NOMO-1 treated with dmso at 0.1 percent for 144 hours (cell line): ENCODE measurements around the gene ZKSCAN1.
"Not testable (repeated sequence)": the region's sequence is repeated elsewhere in the genome, so short reads cannot be mapped to it uniquely, and the experiment has no call there.

Source experiments
- DNase-seq: peaks from one replicate; lab custom pipeline; 2025; ENCODE audit not compliant: unreplicated experiment; lab: John Stamatoyannopoulos, UW

ZKSCAN1 gene

GRCh38 chr7:100000239-100000638, 15.2 kb upstream of the ZKSCAN1 start:
- no peak for DNase-seq

DNA sequence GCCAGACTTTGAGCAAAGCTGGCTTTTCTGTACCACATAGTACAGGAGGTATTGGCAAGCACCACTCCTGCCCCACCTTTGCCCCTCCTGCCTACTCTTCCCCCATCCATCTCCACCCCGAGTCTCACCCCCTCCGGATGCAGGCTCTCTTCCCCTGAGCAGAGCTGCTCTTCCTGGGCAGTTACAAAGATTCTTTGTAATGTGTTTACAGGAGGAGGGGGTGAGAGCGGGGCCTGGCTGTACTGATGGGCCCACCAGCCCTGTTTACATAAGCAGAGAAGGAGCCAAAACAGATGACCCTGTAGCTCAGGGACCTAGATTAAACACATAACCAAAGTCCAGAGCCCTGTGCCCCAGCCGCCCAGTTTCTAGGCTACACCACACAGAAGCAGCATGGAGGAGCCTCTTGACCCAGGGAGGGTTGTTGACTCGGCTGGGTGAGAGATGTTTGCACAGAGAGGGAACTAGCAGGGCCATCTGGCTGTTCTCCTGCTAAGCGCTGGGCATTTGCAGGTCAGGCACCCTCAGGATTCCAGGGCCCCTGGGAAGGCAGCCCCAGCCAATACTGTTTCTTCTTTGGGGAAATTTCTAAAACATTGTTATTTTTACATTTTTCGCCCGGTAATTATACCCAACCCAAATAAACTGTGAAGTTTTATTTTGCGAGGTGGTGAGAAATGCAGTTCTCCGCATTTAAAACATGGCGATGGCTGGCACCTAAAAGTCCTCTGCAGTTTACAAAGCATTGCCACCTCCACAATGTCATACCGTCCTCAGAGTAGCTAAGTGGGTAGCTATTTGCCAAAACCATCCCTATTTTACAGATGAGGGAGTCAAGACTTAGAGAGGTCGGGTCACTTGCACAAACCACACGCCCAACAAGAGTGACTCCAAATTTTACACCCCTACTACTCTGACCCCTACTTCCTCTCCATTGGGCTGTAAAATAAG, 11.4 kb upstream of the ZKSCAN1 start:
- DNase-seq, result no peak

DNA sequence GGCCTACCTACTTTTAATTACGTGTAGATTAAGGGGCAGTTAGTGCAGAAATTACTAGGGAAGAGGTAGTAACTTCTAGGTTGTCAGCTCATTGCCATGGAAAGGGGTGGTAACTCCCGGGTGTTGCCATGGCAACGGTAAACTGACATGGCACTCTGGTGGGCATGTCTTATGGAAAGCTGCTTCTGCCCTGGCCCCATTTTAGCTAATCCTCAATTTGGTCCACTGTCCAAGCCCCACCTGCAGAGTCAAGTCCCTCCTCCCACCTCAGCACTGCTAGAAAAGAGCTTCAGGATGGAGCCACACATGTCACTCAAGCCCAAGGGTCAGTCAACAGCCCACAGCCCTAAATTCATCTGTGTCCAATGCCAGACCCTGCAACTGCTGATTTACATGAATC, 7.5 kb upstream of the ZKSCAN1 start:
- no peak for DNase-seq

- DNase-seq, result no peak
Measured at GRCh38 chr7:100008525-100008924, 6.9 kb upstream of the ZKSCAN1 start.

GRCh38 chr7:100009952-100010351, 5.4 kb upstream of the ZKSCAN1 start:
- not testable (repeated sequence) for DNase-seq

GRCh38 chr7:100010901-100011300, 4.5 kb upstream of the ZKSCAN1 start:
- no peak for DNase-seq

GRCh38 chr7:100011516-100011915, 3.9 kb upstream of the ZKSCAN1 start:
- DNase-seq, result no peak

DNA sequence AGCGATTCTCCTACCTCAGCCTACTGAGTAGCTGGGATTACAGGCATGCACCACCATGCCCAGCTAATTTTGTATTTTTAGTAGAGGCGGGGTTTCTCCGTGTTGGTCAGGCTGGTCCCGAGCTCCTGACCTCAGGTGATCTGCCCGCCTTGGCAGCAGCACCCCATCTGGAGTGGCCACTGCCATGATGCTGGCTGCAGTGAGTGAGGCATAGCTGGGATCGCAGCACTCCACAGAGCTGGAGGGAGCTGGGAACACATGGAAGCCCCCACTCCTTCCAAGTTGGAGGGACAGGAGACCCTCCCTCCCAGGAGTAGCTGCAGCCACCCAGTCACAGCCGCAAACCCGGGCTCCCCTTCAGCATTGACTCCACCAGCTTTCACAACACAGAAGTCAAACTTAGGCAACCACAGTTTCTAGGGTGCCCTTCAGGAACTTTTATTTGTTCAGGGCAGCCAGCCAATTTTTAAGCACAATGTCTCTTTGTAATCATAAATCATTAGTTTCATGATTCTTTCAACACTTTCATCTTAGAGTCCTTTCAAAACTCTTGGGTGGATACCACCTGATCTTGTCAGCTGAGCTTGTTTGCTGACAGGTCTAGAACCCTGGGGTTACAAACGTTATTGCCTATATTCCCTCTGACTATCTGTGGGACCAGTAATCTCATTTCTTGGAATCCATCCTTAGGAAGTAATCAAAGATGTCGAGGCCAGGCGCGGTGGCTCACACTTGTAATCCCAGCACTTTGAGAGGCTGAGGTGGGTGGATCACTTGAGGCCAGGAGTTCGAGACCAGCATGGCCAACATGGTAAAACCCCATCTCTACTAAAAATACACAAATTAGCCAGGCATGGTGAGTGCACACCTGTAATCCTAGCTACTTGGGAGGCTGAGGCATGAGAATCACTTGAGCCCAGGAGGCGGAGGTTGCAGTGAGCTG, 2.7 kb upstream of the ZKSCAN1 start:
- DNase-seq, result peak; percentile 69

DNA sequence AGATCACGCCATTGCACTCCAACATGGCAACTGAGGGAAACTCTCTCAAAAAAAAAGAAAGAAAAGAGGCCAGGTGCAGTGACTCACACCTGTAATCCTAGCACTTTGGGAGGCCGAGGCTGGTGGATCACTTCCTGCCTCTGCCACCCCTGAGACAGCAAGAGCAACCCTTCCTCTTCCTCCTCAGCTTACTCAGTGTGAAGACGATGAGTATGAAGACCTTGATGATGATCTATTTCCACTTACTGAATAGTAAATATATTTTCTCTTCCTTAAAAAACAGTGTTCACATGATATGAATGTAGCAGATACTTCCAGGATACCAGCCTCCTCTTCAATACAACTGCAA, 2.1 kb upstream of the ZKSCAN1 start:
- no peak for DNase-seq

- DNase-seq, result no peak
Measured at GRCh38 chr7:100016215-100016901, 962 bp downstream of the ZKSCAN1 start.

- DNase-seq, result no peak
Measured at GRCh38 chr7:100017300-100017699, 1.9 kb downstream of the ZKSCAN1 start.

- no peak for DNase-seq
Measured at GRCh38 chr7:100017875-100018274, 2.5 kb downstream of the ZKSCAN1 start.

DNA sequence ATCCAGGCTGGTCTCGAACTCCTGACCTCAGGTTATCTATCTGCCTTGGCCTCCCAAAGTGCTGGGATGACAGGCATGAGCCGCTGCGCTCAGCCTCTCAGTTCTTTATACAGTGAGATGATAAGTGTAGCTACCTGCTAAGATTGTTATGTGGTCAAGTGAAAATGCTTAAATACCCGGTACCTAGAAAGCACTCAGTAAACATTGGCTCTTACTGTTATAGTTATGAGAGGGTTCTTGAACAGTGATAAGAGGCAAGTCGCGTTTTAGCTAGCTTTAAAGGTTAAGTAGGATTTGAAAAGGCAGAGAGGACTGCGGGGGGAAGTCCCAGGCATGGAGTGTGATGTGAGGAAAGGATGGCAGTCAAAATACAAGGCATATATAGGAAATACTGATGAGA, 4.5 kb downstream of the ZKSCAN1 start:
- DNase-seq, result no peak

- DNase-seq, result peak; percentile 46
Measured at GRCh38 chr7:100021297-100021696, 5.9 kb downstream of the ZKSCAN1 start.

DNA sequence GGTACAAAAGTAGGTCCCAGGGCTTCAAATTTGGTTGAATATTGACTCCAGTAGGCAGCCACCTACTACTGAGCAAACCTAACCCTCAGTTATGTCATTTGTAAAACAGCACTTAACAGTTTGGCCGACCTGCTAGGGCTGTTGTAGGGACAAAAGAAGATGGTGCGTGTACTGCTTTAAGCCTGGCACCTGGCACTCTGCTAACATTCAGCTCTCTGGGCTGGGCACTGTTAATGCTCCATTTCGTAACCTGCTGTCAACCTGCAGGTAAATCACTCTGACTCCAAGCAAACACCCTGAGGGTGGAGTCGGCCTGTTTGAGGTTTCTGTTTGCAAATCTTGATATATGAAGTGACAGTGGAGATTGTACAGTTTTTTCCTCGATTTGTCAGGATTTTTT, 7.2 kb downstream of the ZKSCAN1 start:
- peak; percentile 25 for DNase-seq

DNA sequence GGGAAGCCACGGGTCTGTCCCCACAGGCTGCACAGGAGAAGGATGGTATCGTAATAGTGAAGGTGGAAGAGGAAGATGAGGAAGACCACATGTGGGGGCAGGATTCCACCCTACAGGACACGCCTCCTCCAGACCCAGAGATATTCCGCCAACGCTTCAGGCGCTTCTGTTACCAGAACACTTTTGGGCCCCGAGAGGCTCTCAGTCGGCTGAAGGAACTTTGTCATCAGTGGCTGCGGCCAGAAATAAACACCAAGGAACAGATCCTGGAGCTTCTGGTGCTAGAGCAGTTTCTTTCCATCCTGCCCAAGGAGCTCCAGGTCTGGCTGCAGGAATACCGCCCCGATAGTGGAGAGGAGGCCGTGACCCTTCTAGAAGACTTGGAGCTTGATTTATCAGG, 8.1 kb downstream of the ZKSCAN1 start:
- DNase-seq, result no peak

GRCh38 chr7:100024020-100024619, 8.7 kb downstream of the ZKSCAN1 start:
- no peak for DNase-seq

- DNase-seq, result no peak
Measured at GRCh38 chr7:100027197-100027596, 11.8 kb downstream of the ZKSCAN1 start.

DNA sequence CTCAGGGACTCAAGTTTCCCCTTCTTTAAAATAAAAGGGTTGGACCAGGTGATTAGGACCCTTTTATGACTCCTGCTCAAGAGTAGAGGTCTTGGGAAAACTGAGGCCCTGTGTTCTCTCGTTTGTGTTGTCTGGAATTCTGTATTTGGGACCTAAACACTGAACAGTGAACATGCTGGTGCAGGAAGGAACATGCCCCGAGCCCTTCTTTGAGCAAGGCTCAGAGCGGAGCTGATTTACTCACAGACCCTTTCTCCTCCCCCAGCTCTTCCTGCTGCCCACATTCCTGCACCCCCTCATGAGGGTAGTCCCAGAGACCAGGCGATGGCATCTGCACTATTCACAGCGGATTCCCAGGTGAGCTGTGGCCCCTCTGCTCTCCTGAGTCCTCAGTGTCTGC, 14.2 kb downstream of the ZKSCAN1 start:
- no peak for DNase-seq

DNA sequence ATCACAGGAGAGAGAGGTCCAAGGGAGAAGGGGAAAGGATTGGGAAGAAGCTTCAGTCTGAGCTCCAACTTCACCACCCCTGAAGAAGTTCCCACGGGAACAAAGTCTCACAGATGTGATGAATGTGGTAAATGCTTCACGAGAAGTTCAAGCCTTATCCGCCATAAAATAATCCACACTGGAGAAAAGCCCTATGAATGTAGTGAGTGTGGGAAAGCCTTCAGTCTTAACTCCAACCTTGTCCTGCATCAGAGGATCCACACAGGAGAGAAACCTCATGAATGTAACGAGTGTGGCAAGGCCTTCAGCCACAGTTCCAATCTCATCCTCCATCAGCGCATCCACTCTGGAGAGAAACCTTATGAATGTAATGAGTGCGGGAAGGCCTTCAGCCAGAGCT, 18.1 kb downstream of the ZKSCAN1 start:
- DNase-seq, result no peak
